ENCODE results near the gene MAST2.
"Not testable (repeated sequence)": the region's sequence is repeated elsewhere in the genome, so short reads cannot be mapped to it uniquely, and the experiment has no call there.

Gene MAST2

DNA sequence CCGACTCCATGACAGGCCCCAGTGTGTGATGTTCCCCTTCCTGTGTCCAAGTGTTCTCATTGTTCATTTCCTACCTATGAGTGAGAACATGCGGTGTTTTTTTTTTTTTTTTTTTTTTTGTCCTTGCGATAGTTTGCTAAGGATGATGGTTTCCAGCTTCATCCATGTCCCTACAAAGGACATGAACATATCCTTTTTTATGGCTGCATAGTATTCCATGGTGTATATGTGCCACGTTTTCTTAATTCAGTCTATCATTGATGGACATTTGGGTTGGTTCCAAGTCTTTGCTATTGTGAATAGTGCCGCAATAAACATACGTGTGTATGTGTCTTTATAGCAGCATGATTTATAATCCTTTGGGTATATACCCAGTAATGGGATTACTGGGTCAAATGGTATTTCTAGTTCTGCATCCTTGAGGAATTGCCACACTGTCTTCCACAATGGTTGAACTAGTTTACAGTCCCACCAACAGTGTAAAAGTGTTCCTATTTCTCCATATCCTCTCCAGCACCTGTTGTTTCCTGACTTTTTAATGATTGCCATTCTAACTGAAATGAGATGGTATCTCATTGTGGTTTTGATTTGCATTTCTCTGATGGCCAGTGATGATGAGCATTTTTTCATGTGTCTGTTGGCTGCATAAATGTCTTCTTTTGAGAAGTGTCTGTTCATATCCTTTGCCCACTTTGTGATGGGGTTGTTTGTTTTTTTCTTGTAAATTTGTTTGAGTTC lies 54.5 kb downstream of the MAST2 start:
- H3K4me1 ChIP-seq (ENCODE audit: control insufficient read depth in 2 of 2, insufficient read depth in 1 of 2, low read depth in 1 of 2, low read length in 2 of 2); H3K18ac ChIP-seq (ENCODE audit: low read length); H3K27ac ChIP-seq (replicated peaks; ENCODE audit: low read length); H3K4me2 ChIP-seq (ENCODE audit: insufficient read depth, low read length, poor library complexity, severe bottlenecking); H3K9me3 ChIP-seq (replicated peaks in 1 of 2; ENCODE audit: control insufficient read depth in 2 of 2, insufficient read depth in 1 of 2, low read depth in 1 of 2, low read length in 2 of 2); H2AK5ac ChIP-seq (ENCODE audit: low read depth, low read length); H3K23ac ChIP-seq (ENCODE audit: low read depth, low read length, poor library complexity); H3K4ac ChIP-seq (ENCODE audit: low read length); DNase-seq (ENCODE audit: low spot score); H3K14ac ChIP-seq (ENCODE audit: low read length); H2BK15ac ChIP-seq (ENCODE audit: low read length); H3K4me3 ChIP-seq (ENCODE audit: low read length in 2 of 2); H2AFZ ChIP-seq (ENCODE audit: low read length); H3K36me3 ChIP-seq (replicated peaks in 1 of 2; ENCODE audit: control insufficient read depth in 2 of 2, insufficient read depth in 2 of 2, low read length in 2 of 2); H3K9ac ChIP-seq (ENCODE audit: low read depth, low read length, poor library complexity); H4K91ac ChIP-seq (ENCODE audit: low read depth, low read length, poor library complexity); H2BK120ac ChIP-seq (ENCODE audit: low read depth, low read length); H4K8ac ChIP-seq (ENCODE audit: low read depth, low read length); H2BK5ac ChIP-seq (ENCODE audit: low read length); H2BK12ac ChIP-seq (ENCODE audit: low read length); H3K27me3 ChIP-seq (ENCODE audit: control insufficient read depth in 3 of 3, insufficient read depth in 3 of 3, low read depth in 1 of 3, low read length in 3 of 3); H3K79me1 ChIP-seq (ENCODE audit: low read depth, low read length): not testable (repeated sequence)
- WGBS, 2 donors (ENCODE audit: extremely low coverage in 2 of 2, insufficient read length in 2 of 2, insufficient replicate concordance in 1 of 2) = no CpG with 5 or more reads among the region's 6 CpGs

DNA sequence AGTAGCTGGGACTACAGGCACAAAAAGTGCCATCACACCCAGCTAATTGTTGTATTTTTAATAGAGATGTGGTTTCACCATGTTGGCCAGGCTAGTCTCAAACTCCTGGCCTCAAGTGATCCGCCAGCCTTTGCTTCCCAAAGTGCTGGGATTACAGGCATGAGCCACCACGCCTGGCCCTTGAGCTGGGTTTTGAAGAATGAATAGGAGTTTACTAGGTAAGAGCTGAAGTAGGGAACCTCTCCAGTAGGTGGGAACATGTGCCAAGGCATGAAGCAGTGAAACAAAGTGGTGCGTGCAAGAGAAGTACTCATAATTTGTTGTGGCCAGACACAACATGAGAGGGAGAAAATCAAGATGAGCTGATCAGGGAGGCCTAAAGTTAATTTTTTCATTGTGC lies 55.8 kb downstream of the MAST2 start:
- Histone ChIP-seq H3K4ac (ENCODE audit: low read length) (no peak overlapping the region), H2BK5ac (ENCODE audit: low read length) (no peak overlapping the region), H2AFZ (ENCODE audit: low read length) (no peak overlapping the region), H3K27ac (replicated peaks; ENCODE audit: low read length) (no peak overlapping the region), H3K36me3 (replicated peaks in 1 of 2; ENCODE audit: control insufficient read depth in 2 of 2, insufficient read depth in 2 of 2, low read length in 2 of 2) (no peaks in the 10 kb centered on the region), H2BK15ac (ENCODE audit: low read length) (no peak overlapping the region), H2AK5ac (ENCODE audit: low read depth, low read length) (no peak overlapping the region), H4K91ac (ENCODE audit: low read depth, low read length, poor library complexity) (no peak overlapping the region), H2BK120ac (ENCODE audit: low read depth, low read length) (no peak overlapping the region), H3K4me3 (ENCODE audit: low read length in 2 of 2) (no peak overlapping the region), H3K4me1 (ENCODE audit: control insufficient read depth in 2 of 2, insufficient read depth in 1 of 2, low read depth in 1 of 2, low read length in 2 of 2) (peaks cover 0 to 10% of the 10 kb centered on the region in 2 donors), H3K79me1 (ENCODE audit: low read depth, low read length) (no peaks in the 10 kb centered on the region), H3K4me2 (ENCODE audit: insufficient read depth, low read length, poor library complexity, severe bottlenecking) (no peak overlapping the region), H4K8ac (ENCODE audit: low read depth, low read length) (no peak overlapping the region), H2BK12ac (ENCODE audit: low read length) (no peak overlapping the region), H3K27me3 (ENCODE audit: control insufficient read depth in 3 of 3, insufficient read depth in 3 of 3, low read depth in 1 of 3, low read length in 3 of 3) (no peaks in the 10 kb centered on the region), H3K9ac (ENCODE audit: low read depth, low read length, poor library complexity) (no peak overlapping the region), H3K14ac (ENCODE audit: low read length) (no peak overlapping the region), H3K9me3 (replicated peaks in 1 of 2; ENCODE audit: control insufficient read depth in 2 of 2, insufficient read depth in 1 of 2, low read depth in 1 of 2, low read length in 2 of 2) (no peaks in the 10 kb centered on the region), H3K23ac (ENCODE audit: low read depth, low read length, poor library complexity) (no peak overlapping the region), H3K18ac (ENCODE audit: low read length) (no peak overlapping the region)
- no CpG with 5 or more reads among the region's 3 CpGs for WGBS, 2 donors (ENCODE audit: extremely low coverage in 2 of 2, insufficient read length in 2 of 2, insufficient replicate concordance in 1 of 2)
- DNase-seq (ENCODE audit: low spot score) = no peak

DNA sequence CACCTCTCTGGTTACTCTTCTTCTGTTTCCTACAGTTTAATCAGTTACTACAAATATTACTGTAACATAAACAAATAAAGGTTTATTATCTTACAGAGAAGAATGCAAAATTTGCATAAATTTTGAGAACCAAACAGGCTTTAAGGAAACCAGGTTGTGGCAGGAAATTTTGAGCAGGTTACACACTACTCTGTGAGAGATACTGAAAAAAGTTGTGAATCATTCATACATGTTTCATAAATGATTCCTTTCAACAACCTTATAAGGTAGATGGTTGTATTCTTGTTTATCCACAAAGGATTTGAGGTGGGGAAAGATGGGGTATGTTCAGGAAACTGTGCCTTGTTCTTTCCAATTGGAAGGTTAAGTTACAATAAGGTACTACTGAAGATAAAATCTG lies 58.6 kb downstream of the MAST2 start:
- Histone ChIP-seq H3K23ac (ENCODE audit: low read depth, low read length, poor library complexity) (no peak overlapping the region), H2BK5ac (ENCODE audit: low read length) (no peak overlapping the region), H2BK15ac (ENCODE audit: low read length) (no peak overlapping the region), H3K4ac (ENCODE audit: low read length) (no peak overlapping the region), H3K9me3 (replicated peaks in 1 of 2; ENCODE audit: control insufficient read depth in 2 of 2, insufficient read depth in 1 of 2, low read depth in 1 of 2, low read length in 2 of 2) (no peaks in the 10 kb centered on the region), H3K14ac (ENCODE audit: low read length) (no peak overlapping the region), H3K18ac (ENCODE audit: low read length) (no peak overlapping the region), H4K8ac (ENCODE audit: low read depth, low read length) (no peak overlapping the region), H3K4me3 (ENCODE audit: low read length in 2 of 2) (no peak overlapping the region), H3K4me1 (ENCODE audit: control insufficient read depth in 2 of 2, insufficient read depth in 1 of 2, low read depth in 1 of 2, low read length in 2 of 2) (peaks cover 0 to 12% of the 10 kb centered on the region in 2 donors), H3K79me1 (ENCODE audit: low read depth, low read length) (no peaks in the 10 kb centered on the region), H2BK12ac (ENCODE audit: low read length) (no peak overlapping the region), H2AFZ (ENCODE audit: low read length) (no peak overlapping the region), H4K91ac (ENCODE audit: low read depth, low read length, poor library complexity) (no peak overlapping the region), H3K27ac (replicated peaks; ENCODE audit: low read length) (no peak overlapping the region), H3K4me2 (ENCODE audit: insufficient read depth, low read length, poor library complexity, severe bottlenecking) (no peak overlapping the region), H3K27me3 (ENCODE audit: control insufficient read depth in 3 of 3, insufficient read depth in 3 of 3, low read depth in 1 of 3, low read length in 3 of 3) (no peaks in the 10 kb centered on the region), H3K36me3 (replicated peaks in 1 of 2; ENCODE audit: control insufficient read depth in 2 of 2, insufficient read depth in 2 of 2, low read length in 2 of 2) (no peaks in the 10 kb centered on the region), H3K9ac (ENCODE audit: low read depth, low read length, poor library complexity) (no peak overlapping the region), H2BK120ac (ENCODE audit: low read depth, low read length) (no peak overlapping the region), H2AK5ac (ENCODE audit: low read depth, low read length) (no peak overlapping the region)
- DNase-seq (ENCODE audit: low spot score) = no peak

DNA sequence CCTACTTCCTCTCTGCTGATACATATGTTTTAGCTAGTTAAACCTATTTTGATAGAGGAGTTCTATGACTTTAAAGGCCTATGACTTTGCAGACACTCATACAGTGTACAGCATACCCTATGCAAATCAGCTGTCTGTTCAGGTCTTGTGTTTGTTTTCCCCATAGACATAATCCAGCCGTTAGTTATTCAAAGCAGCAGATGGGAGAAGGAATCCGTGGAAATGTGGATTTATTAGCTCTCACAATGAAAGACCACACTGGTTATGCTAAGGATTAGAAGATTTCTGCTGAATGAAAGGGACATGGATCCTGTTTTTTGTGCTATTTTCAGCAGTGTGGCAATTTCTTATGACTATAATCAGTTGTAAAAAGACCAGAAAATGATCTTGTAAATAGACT lies 59.8 kb downstream of the MAST2 start:
- H3K9me3 ChIP-seq (replicated peaks in 1 of 2; ENCODE audit: control insufficient read depth in 2 of 2, insufficient read depth in 1 of 2, low read depth in 1 of 2, low read length in 2 of 2) = no peaks in the 10 kb centered on the region
- H2BK5ac ChIP-seq (ENCODE audit: low read length) = no peak overlapping the region
- no peaks in the 10 kb centered on the region for H3K36me3 ChIP-seq (replicated peaks in 1 of 2; ENCODE audit: control insufficient read depth in 2 of 2, insufficient read depth in 2 of 2, low read length in 2 of 2)
- no peak overlapping the region for H3K14ac ChIP-seq (ENCODE audit: low read length)
- no peaks in the 10 kb centered on the region for H3K27me3 ChIP-seq (ENCODE audit: control insufficient read depth in 3 of 3, insufficient read depth in 3 of 3, low read depth in 1 of 3, low read length in 3 of 3)
- no peak overlapping the region for H2BK15ac ChIP-seq (ENCODE audit: low read length)
- H3K18ac ChIP-seq (ENCODE audit: low read length) = no peak overlapping the region
- no CpG with 5 or more reads among the region's 2 CpGs for WGBS, 2 donors (ENCODE audit: extremely low coverage in 2 of 2, insufficient read length in 2 of 2, insufficient replicate concordance in 1 of 2)
- H2AK5ac ChIP-seq (ENCODE audit: low read depth, low read length) = no peak overlapping the region
- H3K4me3 ChIP-seq (ENCODE audit: low read length in 2 of 2) = no peak overlapping the region
- peaks cover 0 to 12% of the 10 kb centered on the region in 2 donors for H3K4me1 ChIP-seq (ENCODE audit: control insufficient read depth in 2 of 2, insufficient read depth in 1 of 2, low read depth in 1 of 2, low read length in 2 of 2)
- no peak overlapping the region for H3K27ac ChIP-seq (replicated peaks; ENCODE audit: low read length)
- no peak overlapping the region for H2BK12ac ChIP-seq (ENCODE audit: low read length)
- H3K4me2 ChIP-seq (ENCODE audit: insufficient read depth, low read length, poor library complexity, severe bottlenecking) = no peak overlapping the region
- no peak overlapping the region for H3K4ac ChIP-seq (ENCODE audit: low read length)
- no peak overlapping the region for H4K8ac ChIP-seq (ENCODE audit: low read depth, low read length)
- H3K23ac ChIP-seq (ENCODE audit: low read depth, low read length, poor library complexity) = no peak overlapping the region
- no peak overlapping the region for H4K91ac ChIP-seq (ENCODE audit: low read depth, low read length, poor library complexity)
- H3K79me1 ChIP-seq (ENCODE audit: low read depth, low read length) = no peaks in the 10 kb centered on the region
- no peak overlapping the region for H2AFZ ChIP-seq (ENCODE audit: low read length)
- no peak overlapping the region for H3K9ac ChIP-seq (ENCODE audit: low read depth, low read length, poor library complexity)
- no peak for DNase-seq (ENCODE audit: low spot score)
- H2BK120ac ChIP-seq (ENCODE audit: low read depth, low read length) = no peak overlapping the region
